Measurements from ENCODE around the gene CACYBP. TPM values are rescaled to one million over a fixed set of nuclear protein-coding genes. Genes with fewer than 3 reads are reported as not detected.

CACYBP gene
- polyA plus RNA-seq, 2 of the 4 experiments (the other 2 are of a cell fraction) = 151 to 253 TPM

DNA sequence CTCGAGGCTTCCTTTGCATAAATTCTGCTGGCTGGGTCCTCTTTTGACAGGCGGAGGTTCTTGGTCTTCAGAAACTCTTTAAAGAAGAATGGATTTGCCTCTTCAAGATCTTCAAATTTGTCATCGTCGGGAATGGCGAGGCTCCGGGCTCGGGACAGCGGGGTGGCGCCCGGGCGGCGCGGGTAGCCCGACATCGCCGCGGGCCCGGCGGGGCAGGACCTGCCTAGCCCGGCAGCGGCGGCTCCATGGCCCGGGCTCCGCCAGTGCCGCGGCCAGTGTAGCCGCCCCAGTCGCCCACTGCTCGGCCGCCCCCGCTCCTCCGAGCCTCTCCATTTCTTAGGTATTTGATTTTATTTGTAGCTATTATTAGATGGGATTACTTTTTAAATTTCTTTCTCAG, 45.8 kb downstream of the CACYBP start:
- CTCF ChIA-PET = interaction anchor here (1.1 kb wide), 1 partner anchor 10 kb away, joined by 4 read pairs; no protein-coding TSS in a partner anchor

GRCh38 chr1:175050992-175051391, 51.2 kb downstream of the CACYBP start:
- DNase-seq (ENCODE audit: low read depth in 1 of 2, low spot score in 1 of 2) (no peak), ATAC-seq (no peak), FAIRE-seq (no peak)
- ChIA-PET CTCF (interaction anchor here (1.2 to 2.0 kb wide), 2 partner anchors 21 to 74 kb away, joined by 3 to 6 read pairs; no protein-coding TSS in a partner anchor), POLR2A (no interaction called here)
- Histone ChIP-seq H3K4me1 (no peaks in the 10 kb centered on the region), H3K27ac (no peak overlapping the region), H3K4me2 (no peak overlapping the region), H3K4me3 (no peak overlapping the region), H3K9me3 (no peaks in the 10 kb centered on the region)
- TF ChIP-seq EHF (CRISPR knock-in tag; IDR thresholded peaks at IDR 0.05) (no peak), HDAC2 (IDR thresholded peaks at IDR 0.05) (no peak), ATOH8 (CRISPR knock-in tag; IDR thresholded peaks at IDR 0.05; ENCODE audit: low read depth) (no peak), JUN (IDR thresholded peaks at IDR 0.05) (no peak), NR3C1 (IDR thresholded peaks at IDR 0.05) (no peak)
- WGBS (ENCODE audit: missing lambda C conversion rate) = 7% methylated on average over 2 of the region's 2 CpGs

More for the DNA sequence above, 45.8 kb downstream of the CACYBP start:
- 89% methylated on average over 32 of the region's 32 CpGs for WGBS (ENCODE audit: missing lambda C conversion rate)
- H3K4me2 ChIP-seq = no peak overlapping the region
- H3K9me3 ChIP-seq = no peaks in the 10 kb centered on the region
- ATAC-seq (no peak), FAIRE-seq (no peak), DNase-seq (ENCODE audit: low read depth in 1 of 2, low spot score in 1 of 2) (no peak)
- no peak overlapping the region for H3K4me3 ChIP-seq
- TF ChIP-seq SREBF2 (IDR thresholded peaks at IDR 0.05) = no peak
- TF ChIP-seq, protein P1, sequence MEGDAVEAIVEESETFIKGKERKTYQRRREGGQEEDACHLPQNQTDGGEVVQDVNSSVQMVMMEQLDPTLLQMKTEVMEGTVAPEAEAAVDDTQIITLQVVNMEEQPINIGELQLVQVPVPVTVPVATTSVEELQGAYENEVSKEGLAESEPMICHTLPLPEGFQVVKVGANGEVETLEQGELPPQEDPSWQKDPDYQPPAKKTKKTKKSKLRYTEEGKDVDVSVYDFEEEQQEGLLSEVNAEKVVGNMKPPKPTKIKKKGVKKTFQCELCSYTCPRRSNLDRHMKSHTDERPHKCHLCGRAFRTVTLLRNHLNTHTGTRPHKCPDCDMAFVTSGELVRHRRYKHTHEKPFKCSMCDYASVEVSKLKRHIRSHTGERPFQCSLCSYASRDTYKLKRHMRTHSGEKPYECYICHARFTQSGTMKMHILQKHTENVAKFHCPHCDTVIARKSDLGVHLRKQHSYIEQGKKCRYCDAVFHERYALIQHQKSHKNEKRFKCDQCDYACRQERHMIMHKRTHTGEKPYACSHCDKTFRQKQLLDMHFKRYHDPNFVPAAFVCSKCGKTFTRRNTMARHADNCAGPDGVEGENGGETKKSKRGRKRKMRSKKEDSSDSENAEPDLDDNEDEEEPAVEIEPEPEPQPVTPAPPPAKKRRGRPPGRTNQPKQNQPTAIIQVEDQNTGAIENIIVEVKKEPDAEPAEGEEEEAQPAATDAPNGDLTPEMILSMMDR (IDR thresholded peaks at IDR 0.05) = no peak
- no peak for TF ChIP-seq FOXS1 (CRISPR knock-in tag; IDR thresholded peaks at IDR 0.05)
- no peak for TF ChIP-seq CBX2 (IDR thresholded peaks at IDR 0.05; ENCODE audit: borderline replicate concordance, low read depth)
- no peak for TF ChIP-seq BHLHE40 (IDR thresholded peaks at IDR 0.05; ENCODE audit: low read depth, low read length)
- TF ChIP-seq RAD21 (conservative IDR thresholded peaks at IDR 0.05 in 1 of 2, IDR thresholded peaks at IDR 0.05 in 1 of 2) = no peak
- TF ChIP-seq JUNB (IDR thresholded peaks at IDR 0.05) = no peak
- no peak for TF ChIP-seq GATA3 (IDR thresholded peaks at IDR 0.05; ENCODE audit: borderline replicate concordance)
- TF ChIP-seq EP300 (IDR thresholded peaks at IDR 0.05) = no peak
- no peak for TF ChIP-seq FOSL2 (IDR thresholded peaks at IDR 0.05)
- no peak for TF ChIP-seq FOSL2 (CRISPR knock-in tag; IDR thresholded peaks at IDR 0.05)
- TF ChIP-seq NFE2L2 (conservative IDR thresholded peaks at IDR 0.05; ENCODE audit: low read length) = no peak
- no peak for TF ChIP-seq FOSB (CRISPR knock-in tag; IDR thresholded peaks at IDR 0.05)
- TF ChIP-seq SMC3 (IDR thresholded peaks at IDR 0.05) = no peak
- TF ChIP-seq HOXA7 (CRISPR knock-in tag; IDR thresholded peaks at IDR 0.05) = no peak
- no peak for TF ChIP-seq ESRRA (IDR thresholded peaks at IDR 0.05; ENCODE audit: borderline replicate concordance, low read length)
- TF ChIP-seq, protein P2, sequence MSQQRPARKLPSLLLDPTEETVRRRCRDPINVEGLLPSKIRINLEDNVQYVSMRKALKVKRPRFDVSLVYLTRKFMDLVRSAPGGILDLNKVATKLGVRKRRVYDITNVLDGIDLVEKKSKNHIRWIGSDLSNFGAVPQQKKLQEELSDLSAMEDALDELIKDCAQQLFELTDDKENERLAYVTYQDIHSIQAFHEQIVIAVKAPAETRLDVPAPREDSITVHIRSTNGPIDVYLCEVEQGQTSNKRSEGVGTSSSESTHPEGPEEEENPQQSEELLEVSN (IDR thresholded peaks at IDR 0.05; ENCODE audit: borderline replicate concordance, low read depth) = no peak
- no peak overlapping the region for H3K27ac ChIP-seq
- H3K4me1 ChIP-seq = no peaks in the 10 kb centered on the region
- POLR2A ChIA-PET = no interaction called here

DNA sequence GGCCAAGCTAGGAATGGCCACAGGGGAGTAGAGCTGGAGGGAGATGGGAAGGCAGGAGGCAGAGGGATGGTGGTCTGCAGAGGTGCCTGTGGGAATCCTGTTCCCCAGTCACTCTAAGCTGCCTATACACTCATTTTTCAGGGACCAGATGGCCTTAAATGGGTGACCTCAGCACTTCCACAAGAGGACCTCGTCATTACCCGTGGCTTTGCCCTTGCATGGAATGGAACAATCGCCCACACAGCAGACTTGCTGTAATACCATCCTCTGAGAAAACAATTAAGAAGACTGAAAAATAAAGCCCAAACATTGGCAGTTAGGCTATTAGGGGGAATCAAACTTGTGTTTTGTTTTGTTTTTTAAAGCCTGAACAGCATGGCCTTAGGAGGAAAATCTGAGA, 55.0 kb downstream of the CACYBP start:
- Histone ChIP-seq H3K27ac (no peak overlapping the region), H3K9me3 (no peaks in the 10 kb centered on the region), H3K4me2 (no peak overlapping the region), H3K4me3 (no peak overlapping the region), H3K4me1 (no peaks in the 10 kb centered on the region)
- no peak for ATAC-seq
- ChIA-PET POLR2A (no interaction called here), CTCF (no interaction called here)
- no peak for FAIRE-seq
- no peak for DNase-seq (ENCODE audit: low read depth in 1 of 2, low spot score in 1 of 2)
- 20% methylated on average over 3 of the region's 3 CpGs for WGBS (ENCODE audit: missing lambda C conversion rate)
- no peak for TF ChIP-seq BCL3 (IDR thresholded peaks at IDR 0.05)
- no peak for TF ChIP-seq CHD2 (IDR thresholded peaks at IDR 0.05; ENCODE audit: low read length, partially characterized antibody)
- TF ChIP-seq FOSB (CRISPR knock-in tag; IDR thresholded peaks at IDR 0.05) = no peak
- TF ChIP-seq, protein P3, sequence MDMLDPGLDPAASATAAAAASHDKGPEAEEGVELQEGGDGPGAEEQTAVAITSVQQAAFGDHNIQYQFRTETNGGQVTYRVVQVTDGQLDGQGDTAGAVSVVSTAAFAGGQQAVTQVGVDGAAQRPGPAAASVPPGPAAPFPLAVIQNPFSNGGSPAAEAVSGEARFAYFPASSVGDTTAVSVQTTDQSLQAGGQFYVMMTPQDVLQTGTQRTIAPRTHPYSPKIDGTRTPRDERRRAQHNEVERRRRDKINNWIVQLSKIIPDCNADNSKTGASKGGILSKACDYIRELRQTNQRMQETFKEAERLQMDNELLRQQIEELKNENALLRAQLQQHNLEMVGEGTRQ (IDR thresholded peaks at IDR 0.05) = no peak
- TF ChIP-seq MYC (IDR thresholded peaks at IDR 0.05; ENCODE audit: borderline replicate concordance, low read length) = no peak
- no peak for TF ChIP-seq HOXA7 (CRISPR knock-in tag; IDR thresholded peaks at IDR 0.05)
- no peak for TF ChIP-seq EHMT2 (IDR thresholded peaks at IDR 0.05; ENCODE audit: low read depth)
- TF ChIP-seq MAX (IDR thresholded peaks at IDR 0.05) = no peak
- TF ChIP-seq HES2 (IDR thresholded peaks at IDR 0.05) = no peak
- TF ChIP-seq, protein P2 (IDR thresholded peaks at IDR 0.05; ENCODE audit: borderline replicate concordance, low read depth) = no peak
- no peak for TF ChIP-seq TP53 (CRISPR knock-in tag; IDR thresholded peaks at IDR 0.05)
- TF ChIP-seq POLR2AphosphoS2 (conservative IDR thresholded peaks at IDR 0.05; ENCODE audit: low read length) = no peak

All from A549 (cell line).